Measurements from ENCODE around the gene ZCRB1.

The ZCRB1 gene

GRCh38 chr12:42326541-42327226 is 790 bp upstream of the ZCRB1 start:
- DNase-seq: no peak

- DNase-seq: no peak
Measured at GRCh38 chr12:42325326-42325652, 605 bp downstream of the ZCRB1 start.

- DNase-seq: no peak
Measured at GRCh38 chr12:42323856-42324255, 2.0 kb downstream of the ZCRB1 start.

GRCh38 chr12:42322567-42322966 is 3.3 kb downstream of the ZCRB1 start:
- DNase-seq: no peak

- no peak for DNase-seq
Measured at GRCh38 chr12:42320796-42321195, 5.1 kb downstream of the ZCRB1 start.

GRCh38 chr12:42315108-42315507 is 10.8 kb downstream of the ZCRB1 start:
- DNase-seq: no peak

- no peak for DNase-seq
Measured at GRCh38 chr12:42309996-42310395, 15.9 kb downstream of the ZCRB1 start.

- no peak for DNase-seq
Measured at GRCh38 chr12:42308390-42308789, 17.5 kb downstream of the ZCRB1 start.

GRCh38 chr12:42306297-42306696 is 19.6 kb downstream of the ZCRB1 start:
- DNase-seq: no peak

- no peak for DNase-seq
Measured at GRCh38 chr12:42299392-42300308, 26.2 kb downstream of the ZCRB1 start.

- no peak for DNase-seq
Measured at GRCh38 chr12:42298887-42299286, 27.0 kb downstream of the ZCRB1 start.

- DNase-seq: no peak
Measured at GRCh38 chr12:42296503-42297109, 29.3 kb downstream of the ZCRB1 start.

GRCh38 chr12:42291680-42292079 is 34.2 kb downstream of the ZCRB1 start:
- DNase-seq: no peak

- DNase-seq: no peak
Measured at GRCh38 chr12:42288544-42288943, 37.4 kb downstream of the ZCRB1 start.

- DNase-seq: no peak
Measured at GRCh38 chr12:42286741-42287140, 39.2 kb downstream of the ZCRB1 start.

GRCh38 chr12:42285431-42285830 is 40.5 kb downstream of the ZCRB1 start:
- no peak for DNase-seq

- no peak for DNase-seq
Measured at GRCh38 chr12:42284876-42285275, 41.0 kb downstream of the ZCRB1 start.

- DNase-seq: no peak
Measured at GRCh38 chr12:42284157-42284556, 41.7 kb downstream of the ZCRB1 start.

GRCh38 chr12:42283739-42284138 is 42.2 kb downstream of the ZCRB1 start:
- DNase-seq: no peak

GRCh38 chr12:42282294-42282693 is 43.6 kb downstream of the ZCRB1 start:
- DNase-seq: no peak

GRCh38 chr12:42281844-42282243 is 44.0 kb downstream of the ZCRB1 start:
- no peak for DNase-seq

GRCh38 chr12:42281278-42281677 is 44.6 kb downstream of the ZCRB1 start:
- DNase-seq: no peak

GRCh38 chr12:42278128-42278510 is 47.8 kb downstream of the ZCRB1 start:
- no peak for DNase-seq

All from NCI-H446 treated with DMSO at 0.1 percent for 48 hours (cell line).